ENCODE results near the gene DVL2.

Gene DVL2

DNA sequence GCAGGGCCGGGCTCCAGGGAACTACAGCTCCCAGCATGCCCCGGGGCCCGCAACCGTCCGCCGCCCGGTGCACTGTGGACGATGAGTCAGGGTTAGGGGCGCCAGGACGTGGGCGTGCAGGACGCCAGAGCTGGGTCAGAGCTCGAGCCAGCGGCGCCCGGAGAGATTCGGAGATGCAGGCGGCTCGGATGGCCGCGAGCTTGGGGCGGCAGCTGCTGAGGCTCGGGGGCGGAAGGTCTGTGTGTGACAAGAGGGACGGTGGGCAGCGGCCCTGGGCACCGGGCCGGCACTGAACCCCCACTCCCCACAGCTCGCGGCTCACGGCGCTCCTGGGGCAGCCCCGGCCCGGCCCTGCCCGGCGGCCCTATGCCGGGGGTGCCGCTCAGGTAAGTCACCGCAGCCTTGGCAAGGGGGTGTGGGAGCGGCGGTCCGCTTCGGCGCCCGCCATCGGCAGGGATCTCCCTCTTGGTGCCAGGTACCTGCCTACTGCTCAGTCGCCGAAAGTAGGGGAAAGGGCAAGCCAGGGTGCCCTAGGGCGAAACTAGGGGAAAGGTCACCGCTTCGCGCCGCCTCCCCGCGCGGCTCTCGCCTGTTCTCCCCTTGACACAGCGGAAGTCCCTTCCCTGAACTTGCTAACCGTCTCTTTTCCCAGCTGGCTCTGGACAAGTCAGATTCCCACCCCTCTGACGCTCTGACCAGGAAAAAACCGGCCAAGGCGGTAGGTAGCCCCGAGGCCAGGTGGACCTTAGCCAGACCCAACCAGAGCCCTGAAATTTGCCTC is 14.3 kb downstream of the DVL2 start, which contains the start of the genes ACADVL and DLG4:
Gene ACADVL (plus strand): TSS at position 127 of the 781 bp plus-strand sequence. CDS start 47 bp downstream, at position 174.
Gene DLG4 (minus strand): TSS at position 25 of the 781 bp plus-strand sequence.
- DNase-seq (ENCODE audit: low read depth, low spot score): peak; percentile 96

DNA sequence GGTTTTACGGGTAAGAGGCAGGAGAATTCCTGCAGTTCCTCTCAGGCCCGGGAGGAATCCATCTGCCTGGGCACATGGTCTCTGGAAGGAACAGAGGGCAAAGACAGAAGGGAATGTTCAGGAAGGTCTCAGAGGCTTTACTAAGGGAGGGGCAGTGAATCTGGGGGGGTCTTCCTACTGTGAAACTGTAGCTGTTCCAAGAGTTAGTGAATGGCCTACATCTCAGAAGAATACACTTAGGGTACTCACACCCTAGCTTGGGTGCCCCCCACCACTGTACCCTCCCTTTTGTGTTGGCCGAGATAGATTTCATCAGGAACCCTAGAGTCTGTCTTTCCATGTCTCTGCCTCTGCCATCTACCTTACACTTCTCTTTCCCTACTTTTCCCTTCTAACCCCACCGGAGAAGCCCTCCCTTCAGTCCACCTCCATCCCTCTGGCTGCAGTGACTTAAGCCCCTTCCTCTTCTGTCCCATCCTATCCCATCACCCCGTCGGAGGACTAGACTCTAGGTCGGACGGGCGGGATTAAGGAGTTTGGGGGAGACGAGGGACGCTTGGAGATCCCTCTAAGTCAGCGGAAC is 15.0 kb downstream of the DVL2 start:
- DNase-seq (ENCODE audit: low read depth, low spot score): no peak

DNA sequence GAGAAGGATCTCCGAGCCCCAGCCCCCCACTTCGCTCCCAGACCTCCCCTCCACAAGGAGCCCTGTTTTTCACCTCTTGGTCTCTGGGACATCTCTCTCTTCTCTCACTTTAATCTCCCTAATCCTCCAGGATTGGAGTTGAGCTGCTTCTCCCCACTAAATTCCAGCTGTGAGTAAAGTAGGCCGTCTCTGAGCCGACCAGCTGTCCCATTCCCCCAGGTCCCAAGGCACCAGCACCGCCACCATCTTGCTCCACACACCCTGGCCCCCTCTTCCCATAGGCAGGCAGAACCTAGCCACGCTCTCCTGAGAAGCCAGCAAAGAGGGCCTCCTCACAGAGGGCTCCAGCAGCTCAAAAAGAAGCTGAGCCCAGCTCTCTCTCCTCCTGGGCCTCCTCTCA is 15.6 kb downstream of the DVL2 start:
- DNase-seq (ENCODE audit: low read depth, low spot score): no peak

DNA sequence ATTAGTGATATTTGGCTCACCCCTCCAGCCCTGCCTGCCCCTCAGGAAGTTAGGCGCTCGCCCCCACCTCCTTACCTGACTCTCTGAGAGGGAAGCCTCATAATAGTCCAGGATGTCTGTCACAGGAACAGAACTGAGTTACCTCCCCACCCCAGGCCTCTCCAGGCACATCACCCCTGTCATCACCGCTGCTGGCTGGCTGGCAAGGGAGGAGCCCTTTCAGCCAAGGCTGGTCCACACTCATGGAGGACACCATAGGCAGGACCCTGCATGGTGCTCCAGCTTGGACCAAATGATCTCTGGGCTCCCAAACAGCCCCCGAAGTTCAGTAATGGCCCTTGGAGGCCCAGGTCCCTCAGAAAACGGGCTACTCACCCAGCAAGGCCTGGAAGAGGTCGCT is 16.2 kb downstream of the DVL2 start:
- DNase-seq (ENCODE audit: low read depth, low spot score): no peak

DNA sequence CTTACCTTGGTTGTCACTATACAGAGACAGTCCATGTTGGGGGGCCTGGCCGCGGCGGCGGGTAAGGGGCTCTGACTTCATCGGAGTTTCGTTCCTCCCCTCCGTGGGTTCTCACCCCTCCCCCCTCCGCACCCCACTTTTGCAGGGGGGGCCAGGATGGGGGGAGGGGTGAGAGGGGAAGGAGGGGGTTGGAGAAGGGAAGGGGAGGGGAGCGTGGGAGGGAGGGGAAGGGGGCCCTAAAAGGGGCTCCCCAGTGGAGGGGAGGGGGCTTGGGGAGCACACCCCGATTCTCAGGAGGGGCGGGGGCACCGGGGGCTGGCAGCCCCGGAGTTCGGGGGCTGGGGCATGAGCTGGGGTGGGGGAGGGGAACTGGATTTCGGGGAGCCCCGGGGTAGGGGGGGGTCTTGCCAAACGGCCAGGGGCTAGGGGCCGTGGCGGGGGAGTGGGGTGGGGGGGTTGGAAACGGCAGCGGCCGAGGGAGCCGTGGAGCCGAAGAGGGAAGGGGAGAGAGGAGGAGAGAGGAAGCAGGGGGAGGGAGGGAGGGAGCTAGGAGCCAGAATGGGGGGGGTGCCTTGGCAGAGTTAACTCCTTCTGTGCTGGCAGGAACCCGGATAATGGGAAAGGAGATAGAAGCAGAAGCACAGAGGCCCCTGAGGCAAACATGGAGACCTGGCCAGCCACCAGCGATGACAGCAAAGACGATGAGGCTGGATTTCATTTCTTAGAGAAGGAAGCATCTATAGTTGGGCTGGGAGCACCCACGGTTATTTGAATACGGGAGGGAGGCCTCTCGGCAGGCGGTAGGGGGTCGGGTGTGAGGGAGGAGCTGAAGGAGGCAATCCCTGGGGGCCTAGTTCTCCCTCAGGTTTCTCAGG is 17.0 kb downstream of the DVL2 start:
- peak; percentile 87 for DNase-seq (ENCODE audit: low read depth, low spot score)

DNA sequence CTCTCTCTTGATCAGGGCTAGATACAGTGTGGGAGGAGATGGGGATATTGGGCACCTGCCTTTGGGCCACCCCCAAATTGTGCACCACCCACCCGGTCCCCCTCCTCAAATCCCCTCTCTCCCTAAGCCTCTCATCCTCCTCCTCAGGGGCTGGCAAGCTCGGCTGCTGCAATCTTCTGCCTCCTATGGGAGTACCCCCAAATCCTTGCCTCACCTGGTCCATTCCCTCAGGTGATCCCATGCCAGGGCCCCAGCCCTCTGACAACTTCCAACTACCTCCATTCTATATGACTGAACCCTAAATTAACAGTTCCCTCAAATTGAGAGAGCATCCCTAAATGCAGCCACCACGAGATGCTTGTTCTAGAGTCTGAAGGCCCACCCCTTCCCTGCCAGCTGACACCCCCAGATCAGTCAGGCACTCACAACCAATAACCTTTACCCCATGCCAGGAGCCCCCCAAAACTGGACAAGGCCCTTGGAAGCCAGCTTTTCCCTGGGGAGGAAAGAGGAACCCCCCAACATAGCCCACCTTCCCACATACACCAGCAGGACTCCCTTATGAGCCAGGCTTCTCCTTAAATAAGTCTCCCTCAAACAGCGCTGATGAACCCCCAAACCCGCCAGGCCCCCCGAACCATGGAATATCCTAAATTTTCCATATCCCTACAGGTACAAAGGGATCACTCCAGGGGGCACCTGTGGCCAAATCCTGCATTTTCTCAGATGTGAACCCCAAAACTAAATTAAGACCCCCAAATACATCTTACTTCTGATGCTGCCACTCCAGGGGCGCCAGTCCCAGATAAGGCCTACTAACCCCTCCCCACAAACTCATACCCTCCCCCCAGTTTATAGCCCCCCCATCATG is 17.8 kb downstream of the DVL2 start:
- DNase-seq (ENCODE audit: low read depth, low spot score): no peak

DNA sequence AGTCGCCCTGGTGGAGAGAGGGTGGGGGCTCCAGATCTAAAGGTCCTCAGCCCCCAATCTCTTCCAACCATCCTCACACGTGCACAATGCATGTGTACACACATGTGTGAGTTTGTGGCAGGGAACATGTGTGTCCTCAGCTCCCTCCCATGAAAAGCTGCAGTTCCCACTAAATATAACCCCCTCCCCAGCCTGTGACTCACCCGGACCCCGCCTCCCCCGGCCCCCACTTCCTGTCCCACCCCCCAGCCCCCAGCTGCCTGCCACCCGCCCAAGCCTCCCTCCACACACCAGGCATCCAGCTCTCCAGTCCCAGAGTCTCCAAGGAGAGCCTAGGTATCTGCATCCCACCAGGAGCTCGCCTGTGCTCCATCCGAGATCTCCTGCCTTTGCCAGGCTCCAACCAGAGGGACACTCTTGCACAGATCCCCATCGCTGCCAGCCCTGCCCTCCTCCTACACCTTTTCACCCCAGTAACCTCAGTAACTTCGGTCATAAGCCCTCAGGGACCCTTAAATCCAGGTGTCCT is 18.6 kb downstream of the DVL2 start:
- DNase-seq (ENCODE audit: low read depth, low spot score): peak; percentile 51

DNA sequence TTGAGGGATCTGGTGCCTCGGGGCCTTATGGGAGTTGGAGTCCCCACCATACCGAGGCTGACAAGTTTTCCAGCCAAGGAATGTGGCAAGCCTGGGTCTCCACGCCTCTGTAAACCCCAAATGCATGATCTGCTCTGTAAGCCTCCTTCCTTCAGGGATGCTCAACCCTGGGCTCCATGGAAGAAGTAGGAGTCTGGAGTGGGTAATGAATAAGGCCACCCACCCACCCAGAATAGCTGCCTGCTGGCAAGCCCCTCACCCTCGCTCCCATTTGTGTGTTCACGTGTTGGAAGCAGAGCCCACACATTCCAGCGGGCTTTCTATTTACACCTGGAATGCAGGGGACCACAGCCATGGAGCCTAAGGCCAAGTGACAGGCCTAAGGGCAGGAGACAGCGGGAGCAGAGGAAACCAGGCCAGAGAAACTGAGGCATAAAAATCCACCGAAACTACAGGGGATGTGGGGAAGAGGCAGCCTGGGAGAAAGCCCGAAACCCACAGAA is 19.1 kb downstream of the DVL2 start:
- no peak for DNase-seq (ENCODE audit: low read depth, low spot score)

DNA sequence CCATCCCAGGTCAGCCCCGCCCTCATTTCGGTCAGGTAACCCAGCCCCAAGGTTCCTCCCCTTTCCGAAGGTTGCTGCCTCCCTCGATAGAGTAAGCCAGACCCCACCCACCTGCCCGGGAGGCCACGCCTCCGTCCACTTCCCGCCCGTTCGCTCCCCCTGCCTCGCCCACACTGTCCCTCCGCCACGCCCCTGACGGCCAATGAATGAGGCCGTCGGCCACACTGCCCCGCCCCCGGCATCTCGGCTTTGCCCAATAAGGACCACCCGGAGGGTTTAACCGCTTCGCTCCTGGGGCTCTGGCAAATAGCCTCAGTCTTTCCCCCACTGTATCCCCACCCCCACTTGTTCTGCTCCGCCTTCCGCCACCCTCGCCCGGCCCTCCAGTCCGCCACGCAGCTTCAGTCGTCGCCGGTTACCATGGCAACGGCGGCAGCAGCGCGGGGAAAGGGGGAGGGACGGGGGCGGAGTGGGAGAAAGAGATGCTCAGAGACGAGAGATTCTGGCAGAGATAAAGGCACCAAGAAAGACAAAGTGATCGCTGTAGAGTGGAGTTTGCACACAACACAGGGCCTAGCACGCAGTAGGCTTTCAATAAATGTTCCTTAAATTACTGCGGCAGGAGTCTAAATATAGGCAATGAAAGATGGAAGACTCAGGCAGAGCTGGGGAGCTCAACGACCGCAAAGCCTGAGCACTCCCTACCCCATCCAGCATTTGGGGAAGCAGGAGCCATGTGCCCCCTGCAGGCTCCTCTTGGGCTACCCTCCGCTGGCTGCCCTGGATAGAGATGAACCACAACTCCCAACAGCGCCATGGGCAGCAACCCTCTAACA is 19.8 kb downstream of the DVL2 start:
- peak; percentile 99 for DNase-seq (ENCODE audit: low read depth, low spot score)

DNA sequence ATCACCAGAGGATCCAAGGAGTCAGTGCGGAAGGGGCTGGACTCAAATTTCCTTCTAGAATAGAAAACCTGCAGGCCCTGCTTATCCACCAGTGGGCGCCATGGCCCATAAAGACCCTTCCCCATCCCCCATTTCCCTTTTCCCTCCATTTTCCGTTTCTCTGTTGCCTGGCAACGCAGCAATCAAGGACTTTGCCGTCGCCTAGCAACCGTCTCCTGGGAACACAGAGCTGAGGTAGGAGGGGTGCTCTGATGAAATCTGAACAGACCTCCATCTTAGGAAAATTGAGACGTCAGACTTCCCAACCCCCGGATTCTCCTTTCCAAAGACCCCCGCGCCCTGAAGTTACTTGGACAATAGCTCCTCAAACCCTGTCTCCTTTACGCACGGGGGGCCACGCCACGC is 20.4 kb downstream of the DVL2 start:
- peak; percentile 82 for DNase-seq (ENCODE audit: low read depth, low spot score)

DNA sequence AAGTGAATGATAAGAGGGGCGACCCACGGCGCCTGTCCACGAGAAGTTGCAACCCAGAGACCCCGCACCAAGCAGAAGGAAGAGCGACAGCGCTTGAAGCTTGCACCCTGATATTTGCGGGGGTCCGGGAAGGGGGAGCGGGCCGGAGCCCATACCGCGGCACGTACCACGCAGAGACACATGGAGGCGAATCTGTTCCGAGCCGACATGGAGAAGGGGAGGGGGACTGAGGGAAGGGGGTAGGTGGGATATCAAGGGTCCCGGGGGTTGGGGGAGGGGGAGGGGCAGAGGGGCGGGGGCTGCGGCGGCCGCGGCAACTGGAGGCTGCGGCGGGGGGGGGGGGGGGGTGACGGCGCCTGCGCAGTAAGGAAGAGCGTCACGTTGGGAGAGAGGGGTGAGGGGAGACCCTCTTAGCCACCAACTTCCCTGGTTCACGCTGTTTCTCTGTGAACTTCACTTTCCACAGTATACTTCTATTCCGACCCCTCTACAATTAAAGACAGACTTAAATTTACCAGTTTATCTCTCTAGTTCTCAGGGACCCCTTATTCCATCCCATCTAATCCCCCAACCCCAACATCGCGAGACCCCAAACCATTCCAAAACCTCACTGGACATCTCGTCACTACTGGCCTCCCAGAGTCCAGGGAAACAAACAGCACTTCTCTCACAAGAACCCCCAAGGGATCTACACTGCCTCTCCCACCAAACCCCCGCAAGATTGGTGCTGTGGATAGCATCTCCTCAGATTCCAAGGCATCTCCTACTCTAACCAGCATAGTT is 22.6 kb downstream of the DVL2 start:
- DNase-seq (ENCODE audit: low read depth, low spot score): no peak

DNA sequence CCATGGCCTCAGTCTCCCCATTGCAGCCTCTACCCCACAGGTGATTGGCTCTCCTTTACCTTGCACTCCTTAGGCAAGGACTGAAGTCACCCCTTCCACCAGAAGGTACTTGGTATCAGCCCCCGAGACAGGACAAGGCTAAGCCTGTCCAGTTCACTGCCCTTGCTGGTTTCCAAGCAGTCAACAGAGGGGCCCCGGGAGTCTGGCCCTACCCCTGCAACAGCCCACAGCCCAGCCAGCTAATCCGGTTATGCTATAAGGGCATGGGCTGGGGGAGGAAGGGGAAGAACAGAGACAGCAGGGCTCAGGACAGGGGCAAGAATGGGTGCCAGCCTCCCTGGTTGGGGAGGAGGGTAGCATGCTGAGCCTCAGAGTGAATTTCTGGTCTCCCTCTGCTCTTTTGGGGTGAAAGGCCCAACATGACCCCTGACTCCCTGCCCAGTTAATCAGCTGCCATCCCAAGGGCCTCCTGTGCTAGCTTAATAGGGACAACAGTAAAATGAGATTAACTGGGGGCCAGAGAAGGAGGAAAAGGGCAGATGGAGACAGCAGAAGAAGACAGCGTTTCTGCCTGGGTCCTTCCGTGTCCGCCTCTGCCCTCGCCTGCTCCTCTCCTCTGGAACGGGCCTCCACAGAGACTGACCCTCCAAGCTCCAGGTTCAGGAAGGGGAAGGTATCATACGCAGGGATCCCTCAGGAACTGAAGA is 25.4 kb downstream of the DVL2 start:
- no peak for DNase-seq (ENCODE audit: low read depth, low spot score)

DNA sequence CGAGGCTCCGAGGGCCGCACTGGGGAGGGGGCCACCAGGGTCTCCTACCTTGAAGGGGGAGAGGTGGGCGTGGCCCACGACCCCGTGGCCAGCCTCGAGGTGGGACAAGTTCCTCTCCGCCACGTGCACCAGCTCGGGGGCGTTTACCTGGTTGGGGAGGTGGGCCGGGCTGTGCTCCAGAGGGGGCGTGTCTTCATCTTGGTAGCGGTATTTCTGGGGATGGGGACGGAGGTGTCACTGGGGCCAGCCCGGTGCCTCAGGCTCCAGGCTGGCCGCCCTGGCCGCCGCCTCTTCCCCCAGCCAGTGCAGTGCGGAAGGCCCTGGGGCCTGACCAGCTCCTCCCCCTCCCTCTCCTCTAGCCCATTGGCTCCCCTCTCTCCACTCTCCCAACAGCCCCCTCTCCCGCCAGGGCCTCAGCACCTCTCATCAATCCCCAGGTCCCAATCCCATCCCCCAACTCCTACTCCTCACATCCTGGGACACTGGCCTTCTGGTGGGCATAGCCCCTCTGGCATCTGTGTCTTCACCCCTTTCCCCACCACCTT is 26.2 kb downstream of the DVL2 start:
- no peak for DNase-seq (ENCODE audit: low read depth, low spot score)

DNA sequence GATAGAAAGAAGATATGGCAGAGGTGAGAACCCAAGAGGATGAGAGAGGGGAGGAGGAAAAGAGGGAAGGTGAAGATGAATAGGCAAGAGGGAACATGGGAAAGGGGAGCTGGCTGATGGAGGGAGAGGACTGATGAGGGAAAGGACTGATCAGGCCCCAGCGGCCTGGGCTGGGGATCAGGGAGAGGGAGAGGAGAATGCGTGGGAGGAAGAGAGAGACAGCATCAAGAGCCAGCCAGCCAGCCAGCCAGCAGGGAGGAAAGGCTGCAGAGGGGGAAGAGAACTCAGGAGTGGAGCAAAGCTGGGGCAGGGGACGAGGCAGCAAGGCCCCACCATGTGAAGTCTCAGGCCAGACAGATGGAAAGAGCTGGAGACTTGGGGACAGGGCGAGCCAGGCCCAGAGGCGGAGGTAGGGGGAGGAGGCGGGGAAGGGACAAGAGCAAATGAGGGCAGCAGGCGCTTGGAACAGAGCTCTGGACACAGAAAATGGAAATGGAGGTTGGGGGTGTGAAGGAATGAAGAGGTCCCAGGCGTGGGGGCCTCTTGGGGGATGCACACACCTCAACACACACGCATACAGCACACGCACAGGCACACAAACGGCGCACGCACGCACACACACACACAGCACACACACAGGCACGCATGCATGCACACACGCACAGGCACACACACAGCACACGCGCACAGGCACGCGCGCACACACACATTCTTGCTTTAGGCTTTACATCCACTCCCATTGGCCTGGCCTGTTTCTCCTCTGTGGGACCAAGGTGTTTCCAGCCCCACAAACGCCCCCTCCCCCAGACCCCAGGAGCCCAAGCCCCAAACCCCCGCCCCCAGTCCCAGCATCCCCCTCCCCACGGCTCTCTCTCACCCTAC is 27.0 kb downstream of the DVL2 start:
- DNase-seq (ENCODE audit: low read depth, low spot score): no peak

DNA sequence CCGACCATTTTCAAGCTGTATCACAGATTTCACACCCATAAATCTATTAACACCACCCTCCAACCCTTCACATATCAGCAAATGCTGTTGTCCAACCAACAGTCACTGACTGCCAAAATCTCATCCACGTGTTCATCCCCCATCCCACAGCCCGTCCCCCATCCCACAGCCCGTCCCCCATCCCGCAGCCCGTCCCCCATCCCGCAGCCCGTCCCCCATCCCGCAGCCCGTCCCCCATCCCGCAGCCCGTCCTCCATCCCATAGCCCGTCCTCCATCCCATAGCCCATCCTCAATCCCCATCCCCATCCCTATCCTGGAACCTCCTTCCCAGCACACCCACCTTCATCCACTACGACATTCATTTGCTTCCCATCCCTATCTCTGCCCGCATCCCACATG is 28.8 kb downstream of the DVL2 start:
- no peak for DNase-seq (ENCODE audit: low read depth, low spot score)

DNA sequence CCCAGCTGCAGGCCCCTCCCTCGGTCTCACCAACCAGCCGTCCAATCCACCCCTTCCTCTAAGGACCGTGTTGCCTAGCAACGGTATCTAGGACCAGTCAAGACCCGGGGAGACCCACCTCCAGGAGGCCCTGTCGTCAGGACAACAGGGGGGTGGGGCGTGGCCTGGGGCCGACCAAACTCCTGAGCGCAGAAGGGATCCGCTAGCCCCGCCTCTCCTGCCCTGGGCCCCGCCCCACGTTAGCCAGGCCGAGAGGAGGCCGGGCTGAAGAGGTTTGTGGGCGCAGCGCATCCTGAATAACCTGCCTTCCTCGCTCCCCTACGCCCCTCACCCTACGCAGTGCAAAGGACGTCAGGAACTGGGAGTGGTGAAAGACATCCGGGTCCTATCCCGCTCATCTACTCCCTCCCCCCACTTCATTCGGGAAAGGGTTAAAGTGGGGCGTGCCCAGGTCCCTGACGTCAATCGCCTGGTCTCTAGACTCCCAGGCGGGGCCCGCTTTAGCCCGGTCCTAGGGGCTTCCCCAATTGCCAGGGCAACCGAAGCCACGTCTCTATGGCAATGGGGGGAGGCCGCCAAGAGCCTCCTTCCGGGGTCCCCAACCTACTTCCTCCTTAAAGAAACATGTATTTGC is 29.4 kb downstream of the DVL2 start:
- DNase-seq (ENCODE audit: low read depth, low spot score): peak; percentile 93

DNA sequence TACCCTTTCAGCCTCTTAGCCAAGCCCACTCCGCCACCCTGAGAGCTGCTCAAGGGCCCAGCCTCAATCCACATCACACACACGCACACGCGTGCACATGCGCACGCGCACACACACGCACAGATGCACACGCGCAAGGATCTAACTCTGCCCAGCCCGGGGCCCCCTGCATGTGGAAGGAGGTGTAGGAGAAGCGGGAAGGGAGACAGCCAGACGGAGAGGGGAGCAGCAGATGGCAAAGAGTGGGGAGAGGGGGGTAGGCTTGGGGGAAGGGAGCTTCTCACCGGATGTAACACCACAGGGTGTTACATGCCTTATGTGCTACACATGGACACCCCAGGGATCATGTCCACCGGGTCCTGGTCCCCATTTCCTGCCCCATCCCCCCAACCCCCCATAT is 30.0 kb downstream of the DVL2 start:
- no peak for DNase-seq (ENCODE audit: low read depth, low spot score)
